ENCODE data around the gene CX3CR1. TPM values are rescaled to one million over a fixed set of nuclear protein-coding genes. Genes with fewer than 3 reads are reported as not detected.

Gene CX3CR1
- total and polyA plus RNA-seq, 8 donors: 0.08 to 13.0 (median 1.2) TPM

DNA sequence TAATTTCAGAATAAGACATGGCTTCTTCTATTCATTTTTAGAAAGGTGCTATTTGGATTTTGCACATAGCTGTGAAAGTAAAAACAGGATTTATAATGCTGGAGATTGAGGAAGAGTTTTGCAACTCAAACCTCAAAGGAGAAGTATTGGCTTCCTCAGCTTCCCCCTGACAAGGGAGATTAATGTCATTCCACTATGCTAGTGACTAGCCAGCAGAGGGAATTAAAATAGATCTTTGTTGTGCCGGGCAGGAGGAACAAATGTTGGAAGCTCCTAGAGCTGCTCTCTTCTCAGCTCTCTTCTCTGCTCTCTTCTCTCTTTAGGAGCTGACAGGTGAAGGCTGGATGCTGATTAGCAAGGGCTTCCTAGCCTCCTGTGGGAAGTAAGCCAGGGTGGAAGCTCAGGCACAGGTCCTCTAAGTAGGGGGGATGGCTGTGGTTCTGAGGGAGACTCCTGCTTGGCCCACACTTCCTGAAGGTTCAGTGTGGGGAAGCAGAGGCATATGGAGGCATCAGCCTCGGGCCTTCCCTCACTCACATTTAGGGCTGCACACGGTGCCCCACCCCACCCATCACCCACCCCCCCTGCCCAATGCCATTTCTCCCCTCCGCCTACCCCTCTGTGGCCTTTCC is 29.6 kb downstream of the CX3CR1 start:
- H3K27ac ChIP-seq: peak overlapping the region in 2 of 4 donors; percentile 17 to 33
- H3K9me3 ChIP-seq: no peaks in the 10 kb centered on the region
- 38 to 47% methylated on average over 4 of the region's 4 CpGs for WGBS, 2 donors
- no peaks in the 10 kb centered on the region for H3K4me1 ChIP-seq
- intact Hi-C loops (cut with DNase I): no loop called here
- peak in 3 of 4 donors; percentile 73 to 92 (median 79) for ATAC-seq
- H3K36me3 ChIP-seq: no peaks in the 10 kb centered on the region
- no peak overlapping the region for H3K4me3 ChIP-seq
- FAIRE-seq: no peak
- DNase-seq: peak in 1 of 6 donors; percentile 27
- no peaks in the 10 kb centered on the region for H3K27me3 ChIP-seq
- TF ChIP-seq, protein P1, sequence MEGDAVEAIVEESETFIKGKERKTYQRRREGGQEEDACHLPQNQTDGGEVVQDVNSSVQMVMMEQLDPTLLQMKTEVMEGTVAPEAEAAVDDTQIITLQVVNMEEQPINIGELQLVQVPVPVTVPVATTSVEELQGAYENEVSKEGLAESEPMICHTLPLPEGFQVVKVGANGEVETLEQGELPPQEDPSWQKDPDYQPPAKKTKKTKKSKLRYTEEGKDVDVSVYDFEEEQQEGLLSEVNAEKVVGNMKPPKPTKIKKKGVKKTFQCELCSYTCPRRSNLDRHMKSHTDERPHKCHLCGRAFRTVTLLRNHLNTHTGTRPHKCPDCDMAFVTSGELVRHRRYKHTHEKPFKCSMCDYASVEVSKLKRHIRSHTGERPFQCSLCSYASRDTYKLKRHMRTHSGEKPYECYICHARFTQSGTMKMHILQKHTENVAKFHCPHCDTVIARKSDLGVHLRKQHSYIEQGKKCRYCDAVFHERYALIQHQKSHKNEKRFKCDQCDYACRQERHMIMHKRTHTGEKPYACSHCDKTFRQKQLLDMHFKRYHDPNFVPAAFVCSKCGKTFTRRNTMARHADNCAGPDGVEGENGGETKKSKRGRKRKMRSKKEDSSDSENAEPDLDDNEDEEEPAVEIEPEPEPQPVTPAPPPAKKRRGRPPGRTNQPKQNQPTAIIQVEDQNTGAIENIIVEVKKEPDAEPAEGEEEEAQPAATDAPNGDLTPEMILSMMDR (IDR thresholded peaks at IDR 0.05): no peak

DNA sequence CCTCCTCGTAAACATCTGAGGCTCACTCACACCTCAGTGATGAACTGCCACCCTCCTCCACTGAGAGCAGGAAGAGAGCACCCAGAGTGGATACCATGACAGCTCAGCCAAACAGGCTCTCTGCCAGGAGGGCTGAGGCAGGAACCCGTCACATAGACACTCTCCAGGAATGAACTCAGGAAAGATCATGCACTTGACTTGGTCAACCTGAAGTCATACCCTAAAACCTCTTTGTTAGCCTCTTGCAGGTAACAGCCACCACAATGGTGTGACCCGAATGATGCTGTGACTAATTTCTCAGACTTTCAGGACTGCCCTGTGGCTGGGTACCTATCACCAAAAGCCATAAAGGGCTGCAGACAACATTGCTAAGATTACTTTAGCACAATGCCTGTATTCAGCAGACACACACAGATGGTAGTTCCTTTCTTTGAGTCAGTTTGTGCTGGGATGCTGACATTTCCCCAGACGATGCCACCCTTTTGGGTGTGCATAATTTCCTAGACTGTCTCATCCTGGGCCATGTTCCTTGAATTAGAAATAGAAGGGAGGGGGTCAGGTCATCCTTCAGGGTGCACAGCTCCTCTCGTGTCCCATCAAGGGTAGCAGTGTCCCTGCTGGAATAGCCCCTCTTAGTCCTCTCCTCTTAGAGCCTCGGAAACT is 30.3 kb downstream of the CX3CR1 start:
- WGBS, 2 donors: 53 to 61% methylated on average over 6 of the region's 6 CpGs

DNA sequence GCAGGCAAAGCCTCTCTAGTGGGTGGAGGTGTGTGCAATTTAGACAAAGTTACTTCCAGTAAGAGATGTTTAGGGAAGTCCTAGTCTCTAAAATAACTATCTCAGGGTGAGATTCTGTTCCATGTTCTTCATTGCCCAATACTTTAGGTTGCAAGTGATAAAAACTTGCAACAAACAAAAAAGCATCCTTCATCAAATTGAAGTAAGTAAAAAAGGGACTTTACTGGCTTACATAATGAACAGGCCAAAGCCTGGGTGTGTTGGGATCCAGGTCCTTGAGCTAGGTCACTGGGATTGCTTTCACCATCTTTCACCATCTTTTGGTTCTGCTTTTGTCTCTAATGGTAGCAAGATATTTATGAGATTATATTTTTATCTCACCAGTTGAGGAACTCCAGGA is 38.3 kb downstream of the CX3CR1 start:
- TF ChIP-seq, protein P1 (IDR thresholded peaks at IDR 0.05): no peak
- no peak for ATAC-seq
- no peaks in the 10 kb centered on the region for H3K36me3 ChIP-seq
- no peaks in the 10 kb centered on the region for H3K9me3 ChIP-seq
- FAIRE-seq: no peak
- intact Hi-C loops (cut with DNase I): no loop called here
- H3K27me3 ChIP-seq: no peaks in the 10 kb centered on the region
- DNase-seq: no peak
- H3K4me3 ChIP-seq: no peak overlapping the region
- H3K27ac ChIP-seq: no peak overlapping the region
- no peaks in the 10 kb centered on the region for H3K4me1 ChIP-seq

More for the DNA sequence above, 30.3 kb downstream of the CX3CR1 start:
- TF ChIP-seq, protein P1 (IDR thresholded peaks at IDR 0.05): no peak
- no peak for FAIRE-seq
- no peak overlapping the region for H3K27ac ChIP-seq
- no peaks in the 10 kb centered on the region for H3K36me3 ChIP-seq
- no peak for DNase-seq
- no peaks in the 10 kb centered on the region for H3K4me1 ChIP-seq
- no peaks in the 10 kb centered on the region for H3K27me3 ChIP-seq
- peak in 2 of 4 donors; percentile 12 to 43 for ATAC-seq
- H3K4me3 ChIP-seq: no peak overlapping the region
- intact Hi-C loops (cut with DNase I): no loop called here
- no peaks in the 10 kb centered on the region for H3K9me3 ChIP-seq

DNA sequence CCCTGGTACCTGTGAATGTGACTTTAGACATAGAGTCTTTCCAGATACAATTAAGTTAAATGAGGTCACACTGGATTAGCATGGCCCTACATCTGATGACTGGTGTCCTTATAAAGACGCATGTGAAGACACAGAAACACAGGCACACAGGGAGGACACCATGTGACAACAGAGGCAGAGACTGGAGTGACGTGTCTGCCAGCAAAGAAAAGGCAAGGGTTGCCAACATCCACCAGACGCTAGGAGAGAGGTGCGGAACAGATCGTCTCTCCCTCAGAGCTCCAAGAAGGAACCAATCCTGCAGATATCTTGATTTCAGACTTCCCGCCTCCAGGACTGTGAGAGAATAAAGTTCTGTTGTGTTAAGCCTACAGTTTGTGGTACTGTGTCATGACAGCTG is 42.8 kb downstream of the CX3CR1 start:
- DNase-seq (no peak), ATAC-seq (no peak), FAIRE-seq (no peak)
- 73 to 79% methylated on average over 6 of the region's 6 CpGs for WGBS, 2 donors
- Histone ChIP-seq H3K27ac (no peak overlapping the region), H3K4me1 (no peaks in the 10 kb centered on the region), H3K4me3 (no peak overlapping the region), H3K36me3 (no peaks in the 10 kb centered on the region), H3K9me3 (no peaks in the 10 kb centered on the region), H3K27me3 (no peaks in the 10 kb centered on the region)
- TF ChIP-seq, protein P1 (IDR thresholded peaks at IDR 0.05): no peak
- intact Hi-C loops (cut with DNase I): no loop called here

DNA sequence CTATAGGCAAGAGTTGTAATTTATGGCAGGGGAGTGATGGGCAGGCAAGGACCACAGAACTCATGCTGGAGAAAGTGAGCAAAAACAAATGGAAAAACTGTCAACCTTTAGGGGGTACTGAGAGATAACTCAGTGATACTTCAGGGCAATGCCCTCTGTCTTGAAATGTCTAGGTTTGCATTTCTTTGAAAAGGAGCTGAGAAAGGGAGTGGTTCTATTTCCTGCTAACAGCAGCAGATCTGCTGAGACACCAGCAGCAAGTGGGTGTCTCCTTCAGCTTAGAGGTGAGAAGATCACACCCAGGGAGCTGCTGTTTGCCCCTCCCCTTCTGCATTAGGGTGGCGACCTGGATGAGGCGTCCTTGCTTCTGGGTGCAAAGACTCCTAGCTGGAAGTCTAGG is 45.2 kb downstream of the CX3CR1 start:
- FAIRE-seq (no peak), DNase-seq (no peak)

More for the DNA sequence above, 45.2 kb downstream of the CX3CR1 start:
- no peaks in the 10 kb centered on the region for H3K9me3 ChIP-seq
- no peaks in the 10 kb centered on the region for H3K27me3 ChIP-seq
- no peaks in the 10 kb centered on the region for H3K4me1 ChIP-seq
- ATAC-seq: no peak
- intact Hi-C loops (cut with DNase I): no loop called here
- H3K36me3 ChIP-seq: no peaks in the 10 kb centered on the region
- no peak overlapping the region for H3K4me3 ChIP-seq
- 40 to 57% methylated on average over 2 of the region's 2 CpGs for WGBS, 2 donors
- TF ChIP-seq, protein P1 (IDR thresholded peaks at IDR 0.05): no peak
- H3K27ac ChIP-seq: no peak overlapping the region
